ENCODE measurements around the gene KIF20B.
"Not testable (repeated sequence)": the region's sequence is repeated elsewhere in the genome, so short reads cannot be mapped to it uniquely, and the experiment has no call there.

The KIF20B gene

DNA sequence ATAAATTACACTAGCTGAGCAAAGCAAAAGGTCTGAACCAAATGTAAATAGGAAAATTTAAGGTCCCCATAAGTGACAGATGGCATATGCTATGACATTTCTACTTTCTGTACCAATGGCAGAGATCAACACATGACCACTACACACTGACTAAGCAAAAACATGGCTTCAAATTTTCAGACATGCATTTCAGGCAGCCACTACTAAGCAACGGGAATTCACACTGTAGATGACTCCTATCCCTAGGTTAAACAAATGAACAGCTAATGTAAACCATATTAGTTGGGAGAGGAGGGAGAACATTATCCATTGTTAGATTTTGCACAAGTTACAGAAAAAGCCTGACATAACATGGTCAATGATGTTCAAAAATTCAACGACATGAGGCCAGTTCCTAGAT, 11.4 kb upstream of the KIF20B start:
- DNase-seq (ENCODE audit: low read depth in 2 of 2, low spot score in 1 of 2) = no peak

DNA sequence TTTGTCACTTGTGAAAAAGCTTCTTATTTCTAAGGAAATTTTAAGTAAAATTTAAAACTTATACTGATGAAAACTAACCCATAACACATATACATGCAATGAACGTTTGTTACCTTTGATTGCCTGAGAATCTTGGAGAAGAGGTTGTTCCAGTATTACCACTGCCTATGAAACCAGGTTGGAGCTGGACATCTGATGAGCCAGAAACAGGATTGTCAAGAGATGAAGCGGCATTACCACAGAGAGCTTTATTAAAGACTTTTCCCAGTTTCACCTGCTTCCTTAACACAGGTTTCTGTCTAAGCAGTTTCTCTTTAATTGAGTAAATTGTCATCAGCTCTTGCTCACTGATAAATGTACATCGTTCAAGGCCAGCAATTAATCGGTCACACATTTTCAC, 9.0 kb upstream of the KIF20B start:
- DNase-seq (ENCODE audit: low read depth in 2 of 2, low spot score in 1 of 2) = no peak

GRCh38 chr10:89693176-89693575, 8.2 kb upstream of the KIF20B start:
- DNase-seq (ENCODE audit: low read depth in 2 of 2, low spot score in 1 of 2) = no peak

- DNase-seq (ENCODE audit: low read depth in 2 of 2, low spot score in 1 of 2) = no peak
These were observed 6.1 kb upstream of the KIF20B start for GRCh38 chr10:89695307-89695706.

GRCh38 chr10:89697946-89698345, 3.4 kb upstream of the KIF20B start:
- DNase-seq (ENCODE audit: low read depth in 2 of 2, low spot score in 1 of 2) = no peak

GRCh38 chr10:89699581-89700064, 1.8 kb upstream of the KIF20B start:
- no peak for DNase-seq (ENCODE audit: low read depth in 2 of 2, low spot score in 1 of 2)

- DNase-seq (ENCODE audit: low read depth in 2 of 2, low spot score in 1 of 2) = no peak
These were observed 508 bp upstream of the KIF20B start for GRCh38 chr10:89700923-89701241.

DNA sequence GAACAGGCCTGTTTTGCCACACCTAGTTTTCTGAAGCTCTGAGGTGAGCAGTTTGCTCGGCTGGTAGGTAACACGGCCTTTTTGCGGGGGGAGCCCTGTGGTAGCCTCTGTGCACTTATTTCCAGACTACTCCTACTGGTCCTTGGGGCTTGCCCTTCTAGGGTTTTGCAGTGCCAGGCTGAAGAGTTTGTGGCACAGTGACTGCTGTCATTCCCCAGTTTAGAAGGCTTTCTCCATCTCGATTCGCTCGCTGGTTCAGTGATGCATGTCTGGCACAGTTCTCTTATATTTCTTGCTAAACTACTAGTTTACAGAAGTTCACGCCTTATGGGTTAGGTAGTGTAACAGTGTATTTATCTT, 711 bp downstream of the KIF20B start:
- DNase-seq (ENCODE audit: low read depth in 2 of 2, low spot score in 1 of 2) = no peak

DNA sequence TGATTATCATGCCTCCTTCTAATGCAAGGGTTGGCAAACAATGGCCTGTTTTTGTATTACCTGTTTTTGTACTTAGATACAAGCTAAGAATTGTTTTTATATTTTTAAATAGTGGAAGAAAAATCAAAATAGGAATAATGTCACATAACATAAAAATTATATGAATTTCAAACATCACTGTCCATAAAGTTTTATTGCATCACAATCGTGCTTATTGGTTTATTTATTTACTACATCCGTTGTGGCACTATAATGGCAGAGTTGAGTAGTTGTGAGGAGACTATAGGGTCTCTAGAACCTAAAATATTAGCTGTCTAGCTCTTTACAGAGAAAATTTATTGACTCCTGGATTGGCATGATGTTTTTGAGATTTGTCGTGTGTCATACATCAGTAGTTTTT, 4.1 kb downstream of the KIF20B start:
- DNase-seq (ENCODE audit: low read depth in 2 of 2, low spot score in 1 of 2) = no peak

GRCh38 chr10:89706011-89706410, 4.6 kb downstream of the KIF20B start:
- DNase-seq (ENCODE audit: low read depth in 2 of 2, low spot score in 1 of 2) = no peak

DNA sequence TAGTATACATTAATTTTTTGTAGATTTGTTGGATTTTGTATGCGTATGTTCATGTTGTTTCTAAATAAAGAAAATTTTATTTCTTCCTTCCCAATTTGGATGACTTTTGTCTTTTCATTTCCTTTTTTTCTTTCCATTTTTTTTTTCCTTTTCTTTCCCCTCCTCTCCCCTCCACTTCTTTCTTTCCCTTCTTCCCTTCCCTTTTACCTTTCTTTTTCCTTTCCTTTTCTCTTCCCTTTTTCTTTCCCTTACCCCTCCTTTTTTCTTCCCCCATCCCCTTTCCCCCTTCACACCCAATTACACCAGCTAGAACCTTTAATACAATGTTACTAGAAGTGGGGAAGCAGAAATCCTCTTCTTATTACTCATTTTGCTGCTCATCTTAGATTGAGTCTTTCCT, 6.0 kb downstream of the KIF20B start:
- DNase-seq (ENCODE audit: low read depth in 2 of 2, low spot score in 1 of 2) = no peak

DNA sequence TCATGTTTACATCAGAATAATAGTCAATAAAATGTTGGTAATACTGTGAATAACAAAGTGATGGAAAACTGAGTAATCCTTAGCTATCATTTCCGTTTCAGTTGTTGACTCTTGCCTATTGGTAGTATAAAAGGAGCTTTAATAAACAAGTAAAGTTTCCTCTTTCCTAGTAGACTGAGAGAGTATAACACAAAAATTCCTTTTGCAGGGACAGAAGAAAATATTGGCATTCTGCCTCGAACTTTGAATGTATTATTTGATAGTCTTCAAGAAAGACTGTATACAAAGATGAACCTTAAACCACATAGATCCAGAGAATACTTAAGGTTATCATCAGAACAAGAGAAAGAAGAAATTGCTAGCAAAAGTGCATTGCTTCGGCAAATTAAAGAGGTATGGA, 9.4 kb downstream of the KIF20B start:
- no peak for DNase-seq (ENCODE audit: low read depth in 2 of 2, low spot score in 1 of 2)

DNA sequence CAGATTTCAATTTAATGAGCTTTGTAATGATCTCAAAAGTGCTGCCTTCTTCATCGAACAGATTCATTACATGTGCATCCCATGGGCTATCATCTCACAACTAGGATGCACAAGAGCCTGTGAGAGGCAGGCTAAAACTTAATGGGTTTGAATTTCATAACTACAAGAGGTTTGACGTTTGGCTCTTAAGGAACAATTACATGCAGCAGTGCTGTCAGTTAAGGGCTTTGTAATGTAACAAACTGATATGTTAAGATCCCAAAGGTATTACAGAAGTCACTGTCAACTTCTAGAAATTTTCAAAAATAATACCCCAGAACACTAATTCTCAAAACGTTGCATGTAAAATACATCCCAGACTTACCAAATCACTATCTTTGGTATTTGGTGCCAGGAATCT, 33.2 kb downstream of the KIF20B start:
- DNase-seq (ENCODE audit: low read depth in 2 of 2, low spot score in 1 of 2) = no peak

GRCh38 chr10:89738551-89739209, 37.3 kb downstream of the KIF20B start:
- DNase-seq (ENCODE audit: low read depth in 2 of 2, low spot score in 1 of 2) = no peak

DNA sequence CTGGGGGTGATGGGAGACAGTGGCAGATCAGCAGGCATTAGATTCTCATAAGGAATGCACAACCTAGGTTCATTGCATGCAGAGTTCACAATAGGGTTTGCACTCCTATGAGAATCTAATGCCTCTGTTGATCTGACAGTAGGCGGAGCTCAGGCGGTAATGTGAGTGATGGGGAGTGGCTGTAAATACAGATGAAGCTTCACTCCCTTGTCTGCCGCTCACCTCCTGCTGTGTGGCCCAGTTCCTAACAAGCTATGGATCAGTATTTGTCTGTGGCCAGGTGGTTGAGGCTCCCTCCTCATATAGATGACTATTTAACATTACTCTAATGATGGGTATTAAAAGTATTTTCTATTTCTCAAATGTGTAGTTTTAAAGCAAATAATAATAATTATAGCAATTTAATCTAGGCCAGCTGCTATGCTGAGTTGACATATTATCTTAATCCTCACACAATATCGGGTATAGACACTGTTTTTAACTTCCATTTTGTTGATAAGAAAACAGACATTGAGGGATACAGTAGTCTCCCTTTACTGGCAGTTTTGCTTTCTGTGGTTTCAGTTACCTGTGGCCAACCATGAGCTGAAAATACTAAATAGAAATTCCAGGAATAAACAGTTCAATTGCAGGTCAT, 39.9 kb downstream of the KIF20B start:
- DNase-seq (ENCODE audit: low read depth in 2 of 2, low spot score in 1 of 2) = no peak

DNA sequence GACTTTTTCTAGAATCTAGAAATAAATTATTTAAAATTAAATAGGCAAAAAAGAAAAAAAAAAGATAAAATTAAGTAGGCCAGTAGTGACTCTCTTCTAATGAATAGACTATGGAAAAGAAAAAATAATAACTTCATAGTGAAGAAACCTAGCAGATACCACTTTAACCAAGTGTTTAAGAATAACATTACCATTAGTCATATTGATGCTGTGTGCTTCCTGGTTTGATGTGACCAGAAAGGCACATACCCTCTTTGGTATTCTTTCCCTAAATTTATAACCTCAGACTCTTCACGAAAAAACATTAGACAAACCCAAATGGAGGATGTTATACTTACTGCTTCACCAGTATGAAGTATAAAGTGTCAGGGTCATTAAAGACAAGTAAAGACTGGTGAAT, 42.6 kb downstream of the KIF20B start:
- no peak for DNase-seq (ENCODE audit: low read depth in 2 of 2, low spot score in 1 of 2)

GRCh38 chr10:89745903-89746302, 44.5 kb downstream of the KIF20B start:
- no peak for DNase-seq (ENCODE audit: low read depth in 2 of 2, low spot score in 1 of 2)

DNA sequence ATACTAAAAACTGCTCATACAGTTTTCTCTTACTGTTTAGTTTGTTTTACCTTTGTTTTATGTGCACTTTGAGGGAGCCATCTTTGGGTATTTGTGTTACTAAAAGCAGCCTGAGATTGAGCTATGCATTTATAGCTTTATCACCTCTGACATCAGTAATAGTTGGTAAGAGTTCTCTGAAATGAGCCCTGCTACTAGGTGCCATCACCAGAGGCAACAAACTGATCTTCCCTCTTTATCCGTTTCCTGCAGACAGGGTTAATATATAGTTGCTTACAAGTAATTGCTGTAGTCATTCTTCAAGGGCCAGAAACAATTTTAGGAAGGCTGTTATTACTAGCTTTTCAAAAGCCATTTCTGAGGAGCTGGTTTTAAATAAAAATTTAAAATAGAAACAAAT, 49.1 kb downstream of the KIF20B start:
- no peak for DNase-seq (ENCODE audit: low read depth in 2 of 2, low spot score in 1 of 2)

DNA sequence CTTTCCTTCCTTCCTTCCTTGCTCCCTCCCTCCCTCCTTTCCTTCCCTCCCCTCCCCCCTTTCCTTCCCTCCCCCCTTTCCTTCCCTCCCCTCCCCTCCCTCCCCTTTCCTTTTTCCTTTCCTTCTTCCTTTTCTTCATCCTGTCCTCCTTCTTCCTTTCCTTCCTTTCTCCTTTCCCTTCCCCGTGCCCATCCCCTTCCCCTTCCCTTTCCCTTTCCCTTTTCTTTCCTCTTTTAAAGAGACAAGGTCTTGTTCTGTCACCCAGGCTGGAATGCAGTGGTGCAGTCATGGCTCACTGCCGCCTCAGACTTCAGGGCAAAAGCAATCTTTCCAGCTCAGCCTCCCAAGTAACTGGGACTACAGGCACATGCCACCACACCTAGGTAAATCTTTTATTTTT, 54.0 kb downstream of the KIF20B start:
- DNase-seq (ENCODE audit: low read depth in 2 of 2, low spot score in 1 of 2) = no peak

DNA sequence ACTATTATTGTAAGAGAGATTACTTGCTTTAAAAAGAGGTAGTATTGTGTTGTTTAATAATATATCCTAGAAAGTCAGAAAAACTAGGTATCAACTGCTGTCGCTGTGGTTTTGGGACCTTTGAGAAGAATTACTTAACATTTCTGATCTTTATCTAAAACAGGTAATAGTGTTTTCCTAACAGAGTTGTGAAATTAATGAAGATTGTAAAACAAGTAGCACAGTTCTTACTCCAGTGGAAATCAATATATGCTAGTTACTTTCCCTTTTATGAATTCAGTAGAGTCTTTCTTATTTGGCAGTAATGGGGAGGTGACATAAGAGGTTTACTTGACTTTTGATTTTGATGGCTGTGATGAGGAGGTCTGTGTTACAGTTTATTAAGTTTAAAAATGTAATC, 58.1 kb downstream of the KIF20B start:
- DNase-seq (ENCODE audit: low read depth in 2 of 2, low spot score in 1 of 2) = no peak

GRCh38 chr10:89763671-89764070, 62.3 kb downstream of the KIF20B start:
- DNase-seq (ENCODE audit: low read depth in 2 of 2, low spot score in 1 of 2) = not testable (repeated sequence)

GRCh38 chr10:89771684-89772083, 70.3 kb downstream of the KIF20B start:
- no peak for DNase-seq (ENCODE audit: low read depth in 2 of 2, low spot score in 1 of 2)

GRCh38 chr10:89773081-89773480, 71.7 kb downstream of the KIF20B start:
- no peak for DNase-seq (ENCODE audit: low read depth in 2 of 2, low spot score in 1 of 2)
